Pulmonary artery endothelial cell (primary cell): ENCODE results near the gene PDE6G. TPM values are rescaled to one million over a fixed set of nuclear protein-coding genes. Genes with fewer than 3 reads are reported as not detected.
A peak's percentile ranks its signal among the peaks of the same experiment; 100 is the strongest.
"Not testable (repeated sequence)": the region's sequence is repeated elsewhere in the genome, so short reads cannot be mapped to it uniquely, and the experiment has no call there.

Experiments
- DNase-seq: peaks from one replicate; pipeline ENCODE4 v3.0.0-alpha.2; 2011; ENCODE audit warnings: low read depth, low spot score
- total RNA-seq: library from RNA; depleted of rRNA; stranded (reverse); fragments of >200 nt; gene quantifications from 2 replicates; pipeline ENCODE4 v1.2.3, GENCODE V29; 2014

PDE6G gene
- total RNA-seq, 1 donor from 2014 or later: 0.26 TPM

GRCh38 chr17:81687770-81688541, 31.6 kb upstream of the PDE6G start:
- DNase-seq: no peak

GRCh38 chr17:81686614-81687013, 30.3 kb upstream of the PDE6G start:
- no peak for DNase-seq

GRCh38 chr17:81685108-81685507, 28.8 kb upstream of the PDE6G start:
- no peak for DNase-seq

GRCh38 chr17:81684442-81684911, 28.1 kb upstream of the PDE6G start:
- DNase-seq: no peak

GRCh38 chr17:81683584-81684441, 27.5 kb upstream of the PDE6G start, which contains the start of the genes ARL16 and HGS:
TSS of gene ARL16 (minus strand) at chr17:81683797. CDS start at chr17:81683753, 44 bp downstream.
TSS of gene HGS (plus strand) at chr17:81684011. CDS start at chr17:81684067, 56 bp downstream.
- peak; percentile 96 for DNase-seq

- no peak for DNase-seq
Measured at GRCh38 chr17:81683208-81683583, 26.9 kb upstream of the PDE6G start.

- DNase-seq: no peak
Measured at GRCh38 chr17:81682565-81683207, 26.3 kb upstream of the PDE6G start.

- DNase-seq: no peak
Measured at GRCh38 chr17:81681672-81682071, 25.3 kb upstream of the PDE6G start.

- no peak for DNase-seq
Measured at GRCh38 chr17:81680150-81680549, 23.8 kb upstream of the PDE6G start.

- DNase-seq: no peak
Measured at GRCh38 chr17:81676906-81677305, 20.6 kb upstream of the PDE6G start.

GRCh38 chr17:81675515-81676221, 19.3 kb upstream of the PDE6G start:
- not testable (repeated sequence) for DNase-seq

- DNase-seq: no peak
Measured at GRCh38 chr17:81673561-81674258, 17.4 kb upstream of the PDE6G start.

- no peak for DNase-seq
Measured at GRCh38 chr17:81672954-81673353, 16.6 kb upstream of the PDE6G start.

- no peak for DNase-seq
Measured at GRCh38 chr17:81672504-81672903, 16.2 kb upstream of the PDE6G start.

- DNase-seq: no peak
Measured at GRCh38 chr17:81667754-81668153, 11.4 kb upstream of the PDE6G start.

GRCh38 chr17:81666342-81667191, 10.2 kb upstream of the PDE6G start, which contains the start of the genes CCDC137 and OXLD1:
TSS of gene CCDC137 (plus strand) at chr17:81666737. CDS start at chr17:81666767, 30 bp downstream.
TSS of gene OXLD1 (minus strand) at chr17:81666605. CDS start at chr17:81666577, 28 bp downstream.
- peak; percentile 91 for DNase-seq

GRCh38 chr17:81666092-81666341, 9.7 kb upstream of the PDE6G start:
- no peak for DNase-seq

- DNase-seq: no peak
Measured at GRCh38 chr17:81665205-81666091, 9.1 kb upstream of the PDE6G start.

GRCh38 chr17:81664051-81664470, 7.7 kb upstream of the PDE6G start:
- DNase-seq: no peak
